Stimulated activated naive CD8-positive, alpha-beta T cell treated with anti-CD3 and anti-CD28 coated beads, Interleukin-15, Interleukin-2, amounts not matched to agents 100 ng/mL and 50 ng/mL, for 24 hours (primary cell): Measurements from ENCODE around the gene COL1A2.

Experiments used
- H3K27ac Mint-ChIP-seq: one replicate; pipeline ENCODE4 v1.8.0; 2021; ENCODE audit warnings: mild to moderate bottlenecking, mixed read lengths
- H3K27me3 Mint-ChIP-seq: one replicate; pipeline ENCODE4 v1.8.0; 2021; ENCODE audit warnings: mixed read lengths
- H3K36me3 Mint-ChIP-seq: one replicate; pipeline ENCODE4 v1.8.0; 2021; ENCODE audit warnings: low read depth, mixed read lengths
- H3K4me1 Mint-ChIP-seq: one replicate; pipeline ENCODE4 v1.8.0; 2021; ENCODE audit warnings: low read depth, mixed read lengths
- H3K4me3 Mint-ChIP-seq: one replicate; pipeline ENCODE4 v1.8.0; 2021; ENCODE audit warnings: mild to moderate bottlenecking, mixed read lengths
- H3K9me3 Mint-ChIP-seq: one replicate; pipeline ENCODE4 v1.8.0; 2021; ENCODE audit warnings: mixed read lengths

The COL1A2 gene

GRCh38 chr7:94449151-94449725 lies 54.5 kb downstream of the COL1A2 start:
- Mint-ChIP-seq H3K9me3 (no peaks in the 10 kb centered on the region), H3K27ac (no peak overlapping the region), H3K27me3 (peaks cover 5% of the 10 kb centered on the region), H3K36me3 (no peaks in the 10 kb centered on the region), H3K4me3 (no peak overlapping the region), H3K4me1 (no peaks in the 10 kb centered on the region)

DNA sequence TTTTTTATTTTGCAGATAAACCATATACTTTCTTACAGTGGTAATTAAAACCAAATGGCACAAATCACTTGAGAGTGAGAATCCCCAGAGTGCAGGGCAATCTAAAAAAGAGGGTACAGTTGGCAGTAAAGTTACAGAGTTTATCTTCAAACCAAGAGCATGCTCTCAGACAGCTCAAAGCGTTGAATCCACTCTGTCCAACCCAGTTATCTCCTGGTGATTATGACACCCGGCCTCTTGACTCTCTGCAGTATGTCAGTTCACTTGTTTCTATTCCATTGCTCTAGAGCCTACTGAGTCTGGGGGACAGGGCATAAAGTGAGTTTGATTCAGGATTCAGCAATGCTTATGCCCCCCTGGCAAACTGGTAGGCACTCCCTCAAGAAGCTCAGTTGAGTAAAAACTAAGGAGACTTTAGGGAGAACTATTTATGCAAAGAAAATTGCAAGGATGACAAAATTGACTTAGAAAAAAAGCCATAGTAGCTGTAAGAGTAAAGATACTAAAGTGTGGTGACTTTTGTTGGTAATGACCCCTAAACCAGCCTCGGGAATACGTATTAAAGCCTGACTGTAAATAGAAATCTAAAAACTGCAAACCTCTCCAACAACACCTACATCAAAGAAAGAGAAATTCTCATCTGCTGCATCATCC lies 55.5 kb downstream of the COL1A2 start:
- Mint-ChIP-seq H3K27ac (no peak overlapping the region), H3K4me1 (no peaks in the 10 kb centered on the region), H3K4me3 (no peak overlapping the region), H3K27me3 (no peaks in the 10 kb centered on the region), H3K36me3 (no peaks in the 10 kb centered on the region), H3K9me3 (no peaks in the 10 kb centered on the region)

DNA sequence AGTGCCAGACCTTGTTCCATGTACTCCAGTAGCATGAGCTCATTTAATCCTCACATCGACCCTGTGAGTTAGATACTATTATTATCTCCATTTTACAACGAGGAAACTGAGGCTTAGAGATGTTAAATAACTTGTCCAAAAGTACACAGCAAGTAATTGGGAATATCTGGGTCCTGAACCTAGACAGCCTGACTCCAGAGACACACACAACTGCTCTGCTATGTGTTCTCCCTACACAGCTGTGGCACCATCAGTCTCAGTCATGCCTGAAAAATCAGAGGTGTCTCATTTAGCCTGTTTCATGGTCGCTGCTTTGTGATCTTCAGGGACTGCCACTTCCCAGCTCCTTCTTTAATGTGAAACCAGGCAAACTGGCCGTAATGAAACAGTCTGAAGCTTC lies 56.5 kb downstream of the COL1A2 start:
- Mint-ChIP-seq H3K27me3 (no peaks in the 10 kb centered on the region), H3K9me3 (no peaks in the 10 kb centered on the region), H3K27ac (no peak overlapping the region), H3K36me3 (no peaks in the 10 kb centered on the region), H3K4me3 (no peak overlapping the region), H3K4me1 (no peaks in the 10 kb centered on the region)

DNA sequence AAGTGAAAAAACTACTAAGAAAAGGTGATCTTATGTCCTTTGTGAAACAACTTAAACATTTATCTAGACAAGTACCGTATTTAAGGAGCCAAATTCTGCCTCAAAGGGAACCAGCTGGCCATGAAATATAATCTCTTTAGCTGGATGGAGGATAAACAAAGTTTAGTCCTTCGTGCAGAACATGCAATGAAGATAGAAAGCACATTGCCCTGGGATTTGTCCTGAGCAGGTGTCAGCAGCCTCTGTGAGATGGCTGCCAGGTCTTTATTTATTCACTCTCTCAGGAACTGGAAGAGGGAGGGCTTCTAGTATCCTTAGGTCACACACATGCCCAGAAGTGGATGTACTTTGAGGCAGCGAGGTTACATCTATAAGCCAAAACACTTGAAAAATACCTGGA lies 57.5 kb downstream of the COL1A2 start:
- Mint-ChIP-seq H3K27ac (no peak overlapping the region), H3K9me3 (no peaks in the 10 kb centered on the region), H3K27me3 (no peaks in the 10 kb centered on the region), H3K36me3 (no peaks in the 10 kb centered on the region), H3K4me3 (no peak overlapping the region), H3K4me1 (no peaks in the 10 kb centered on the region)

GRCh38 chr7:94453898-94454297 lies 59.2 kb downstream of the COL1A2 start:
- no peaks in the 10 kb centered on the region for H3K4me1 Mint-ChIP-seq
- H3K27ac Mint-ChIP-seq: no peak overlapping the region
- H3K9me3 Mint-ChIP-seq: no peaks in the 10 kb centered on the region
- H3K4me3 Mint-ChIP-seq: no peak overlapping the region
- H3K27me3 Mint-ChIP-seq: no peaks in the 10 kb centered on the region
- no peaks in the 10 kb centered on the region for H3K36me3 Mint-ChIP-seq

GRCh38 chr7:94458041-94458440 lies 63.3 kb downstream of the COL1A2 start:
- peaks cover 3% of the 10 kb centered on the region for H3K27me3 Mint-ChIP-seq
- no peak overlapping the region for H3K4me3 Mint-ChIP-seq
- no peaks in the 10 kb centered on the region for H3K36me3 Mint-ChIP-seq
- no peak overlapping the region for H3K27ac Mint-ChIP-seq
- H3K4me1 Mint-ChIP-seq: no peaks in the 10 kb centered on the region
- no peaks in the 10 kb centered on the region for H3K9me3 Mint-ChIP-seq

- H3K27me3 Mint-ChIP-seq: peaks cover 15% of the 10 kb centered on the region
- peaks cover 5% of the 10 kb centered on the region for H3K9me3 Mint-ChIP-seq
- no peaks in the 10 kb centered on the region for H3K4me1 Mint-ChIP-seq
- H3K4me3 Mint-ChIP-seq: no peak overlapping the region
- H3K27ac Mint-ChIP-seq: no peak overlapping the region
- no peaks in the 10 kb centered on the region for H3K36me3 Mint-ChIP-seq
Observed at GRCh38 chr7:94466516-94466915, 71.8 kb downstream of the COL1A2 start.

DNA sequence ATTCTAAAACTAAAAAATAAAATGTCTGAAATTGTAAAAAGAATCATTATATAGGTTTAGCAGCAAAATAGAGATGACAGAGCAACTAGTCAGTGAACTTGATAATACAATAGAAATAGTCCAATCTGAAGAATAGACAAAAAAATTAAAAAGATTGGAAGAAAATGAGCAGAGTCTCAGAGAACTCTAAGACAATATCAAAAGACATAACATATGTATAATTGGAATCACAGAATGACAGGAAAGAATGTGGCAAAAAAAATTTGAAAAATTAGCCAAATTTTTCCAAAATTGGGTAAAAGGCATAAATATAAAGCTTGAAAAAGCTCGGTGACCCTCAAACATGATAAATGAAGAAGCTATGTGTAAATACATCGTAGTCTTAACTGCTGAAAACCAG lies 76.9 kb downstream of the COL1A2 start:
- Mint-ChIP-seq H3K4me3 (no peak overlapping the region), H3K27me3 (peaks cover 17% of the 10 kb centered on the region), H3K27ac (no peak overlapping the region), H3K36me3 (no peaks in the 10 kb centered on the region), H3K9me3 (peaks cover 5% of the 10 kb centered on the region), H3K4me1 (no peaks in the 10 kb centered on the region)

DNA sequence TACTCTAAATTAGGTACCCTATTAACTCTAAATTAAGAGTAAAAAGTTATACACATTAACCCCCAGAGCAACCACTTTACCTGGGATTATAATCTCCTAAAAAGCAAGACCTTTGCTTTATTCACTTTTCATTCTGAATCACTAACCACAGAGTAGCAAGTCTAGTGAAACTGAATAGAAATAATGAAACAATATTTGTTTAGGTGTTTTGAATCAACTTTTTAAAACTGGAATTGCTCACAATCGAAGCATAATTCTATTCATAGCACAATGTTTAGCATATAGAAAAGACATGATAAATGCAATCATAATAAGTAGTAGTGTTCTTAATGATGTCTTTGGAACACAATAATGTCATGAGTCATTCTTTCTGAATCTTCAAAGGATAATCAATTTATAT lies 77.9 kb downstream of the COL1A2 start:
- peaks cover 5% of the 10 kb centered on the region for H3K9me3 Mint-ChIP-seq
- H3K4me1 Mint-ChIP-seq: no peaks in the 10 kb centered on the region
- H3K27me3 Mint-ChIP-seq: peaks cover 18% of the 10 kb centered on the region
- no peaks in the 10 kb centered on the region for H3K36me3 Mint-ChIP-seq
- H3K27ac Mint-ChIP-seq: no peak overlapping the region
- H3K4me3 Mint-ChIP-seq: no peak overlapping the region

DNA sequence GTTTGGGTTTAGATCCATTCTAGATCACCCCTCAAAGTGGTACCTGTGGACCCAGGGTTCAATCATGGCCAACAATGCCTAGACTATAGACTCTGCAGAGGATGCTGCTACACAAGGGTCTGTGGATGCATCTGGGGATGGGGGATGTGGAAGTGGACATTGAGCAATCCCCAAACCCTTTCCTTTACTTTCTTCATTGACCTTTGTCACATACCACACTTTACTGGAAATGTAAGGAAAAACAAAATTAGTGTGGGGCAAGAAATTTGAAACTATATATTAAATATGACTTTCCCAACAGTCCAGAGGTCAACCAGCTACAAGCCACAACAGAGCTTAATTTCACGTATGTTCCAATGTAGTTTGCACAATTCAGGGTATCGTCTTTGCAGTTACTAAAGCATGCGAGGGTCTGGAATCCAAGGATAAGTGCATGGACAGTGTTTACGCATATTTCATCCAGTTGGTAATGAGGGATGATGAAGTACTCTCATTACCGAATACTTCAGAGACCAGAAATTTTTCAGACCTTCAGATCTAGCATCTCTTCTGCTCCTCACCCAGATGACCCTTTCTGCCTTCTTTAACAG lies 81.7 kb downstream of the COL1A2 start:
- peaks cover 18% of the 10 kb centered on the region for H3K27me3 Mint-ChIP-seq
- H3K36me3 Mint-ChIP-seq: no peaks in the 10 kb centered on the region
- H3K4me1 Mint-ChIP-seq: no peaks in the 10 kb centered on the region
- H3K27ac Mint-ChIP-seq: no peak overlapping the region
- no peaks in the 10 kb centered on the region for H3K9me3 Mint-ChIP-seq
- no peak overlapping the region for H3K4me3 Mint-ChIP-seq

DNA sequence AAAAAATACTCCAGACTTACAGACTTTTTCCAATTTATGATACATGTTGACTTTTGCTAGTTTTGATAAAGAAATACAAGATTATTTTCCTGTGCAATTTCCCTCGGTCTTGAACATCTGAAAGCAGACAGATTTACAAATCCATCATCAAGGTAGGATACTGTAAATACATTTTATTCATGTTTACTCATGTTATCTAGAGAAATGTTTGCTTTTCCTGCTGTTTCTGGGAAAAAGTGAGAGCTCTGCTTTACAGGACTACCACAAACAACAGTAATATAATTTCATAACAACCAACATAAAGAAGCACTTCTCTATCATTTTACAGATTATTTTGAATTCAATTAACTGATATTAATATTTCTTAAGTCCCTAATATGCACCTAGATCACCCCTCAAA lies 83.2 kb downstream of the COL1A2 start:
- Mint-ChIP-seq H3K27me3 (peaks cover 18% of the 10 kb centered on the region), H3K9me3 (no peaks in the 10 kb centered on the region), H3K36me3 (no peaks in the 10 kb centered on the region), H3K4me1 (no peaks in the 10 kb centered on the region), H3K27ac (no peak overlapping the region), H3K4me3 (no peak overlapping the region)

DNA sequence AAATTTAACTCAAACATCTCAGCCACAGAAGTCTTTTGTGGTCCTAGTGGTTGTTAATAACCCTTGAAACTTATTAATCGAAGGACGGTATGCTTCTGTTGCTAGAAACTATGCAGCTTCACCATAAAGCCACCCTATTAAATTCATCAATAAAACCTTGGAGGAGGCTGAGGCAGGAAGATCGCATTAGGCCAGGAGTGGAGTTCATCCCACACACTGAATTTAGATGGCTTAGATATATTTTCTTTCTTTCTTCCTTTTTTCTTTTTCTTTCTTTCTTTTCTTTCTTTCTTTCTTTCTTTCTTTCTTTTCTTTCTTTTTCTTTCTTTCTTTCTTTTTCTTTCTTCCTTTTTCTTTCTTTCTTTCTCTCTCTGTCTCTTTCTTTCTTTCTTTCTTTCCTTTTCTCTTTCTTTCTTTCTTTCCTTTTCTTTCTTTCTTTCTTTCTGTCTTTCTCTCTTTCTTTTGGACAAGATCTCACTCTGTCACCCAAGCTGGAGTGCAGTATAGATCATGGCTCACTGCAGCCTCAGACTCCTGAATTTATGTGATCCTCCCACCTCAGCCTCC lies 84.0 kb downstream of the COL1A2 start:
- Mint-ChIP-seq H3K27ac (no peak overlapping the region), H3K27me3 (peaks cover 22% of the 10 kb centered on the region), H3K9me3 (no peaks in the 10 kb centered on the region), H3K4me3 (no peak overlapping the region), H3K4me1 (no peaks in the 10 kb centered on the region), H3K36me3 (no peaks in the 10 kb centered on the region)
